Fibroblast of lung (primary cell): Measurements from ENCODE around the gene TRUB2.

Experiments used
- EZH2 ChIP-seq: IDR thresholded peaks from 2 replicates; pipeline ENCODE4 v1.5.1; 2012; ENCODE audit warnings: low read length, control low read depth, mild to moderate bottlenecking; ENCODE audit errors: missing control alignments
- TF ChIP-seq, protein P1 (sequence below), 2 donors: IDR thresholded peaks in 1 of 2; conservative IDR thresholded peaks in 1 of 2; 1 replicate in 1 of 2; 2 replicates in 1 of 2; pipeline ENCODE4 v1.5.1; 2011 to 2012; ENCODE audit warnings: low read length in 2 of 2, control low read depth in 1 of 2, inconsistent platforms in 1 of 2, low read depth in 1 of 2, mild to moderate bottlenecking in 1 of 2

DNA sequence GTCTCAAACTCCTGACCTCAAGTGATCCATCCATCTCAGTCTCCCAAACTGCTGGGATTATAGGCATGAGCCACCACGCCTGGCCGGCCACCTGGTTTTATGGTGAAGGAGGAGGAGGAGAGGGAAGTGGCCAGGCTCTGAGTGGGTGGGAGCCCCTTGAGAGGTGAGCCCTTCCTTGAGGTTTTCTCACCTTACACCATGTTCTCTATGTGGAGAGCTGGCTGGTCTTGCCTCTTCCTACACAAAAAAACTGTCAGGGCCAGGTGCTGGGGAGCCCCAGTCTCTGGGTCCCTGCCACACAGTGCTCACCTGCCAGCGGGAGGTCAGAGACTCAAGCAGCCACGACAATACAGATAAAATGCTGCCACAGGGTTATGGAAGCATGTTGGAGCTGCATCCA is 28.1 kb downstream of the TRUB2 start:
- TF ChIP-seq, protein P1, sequence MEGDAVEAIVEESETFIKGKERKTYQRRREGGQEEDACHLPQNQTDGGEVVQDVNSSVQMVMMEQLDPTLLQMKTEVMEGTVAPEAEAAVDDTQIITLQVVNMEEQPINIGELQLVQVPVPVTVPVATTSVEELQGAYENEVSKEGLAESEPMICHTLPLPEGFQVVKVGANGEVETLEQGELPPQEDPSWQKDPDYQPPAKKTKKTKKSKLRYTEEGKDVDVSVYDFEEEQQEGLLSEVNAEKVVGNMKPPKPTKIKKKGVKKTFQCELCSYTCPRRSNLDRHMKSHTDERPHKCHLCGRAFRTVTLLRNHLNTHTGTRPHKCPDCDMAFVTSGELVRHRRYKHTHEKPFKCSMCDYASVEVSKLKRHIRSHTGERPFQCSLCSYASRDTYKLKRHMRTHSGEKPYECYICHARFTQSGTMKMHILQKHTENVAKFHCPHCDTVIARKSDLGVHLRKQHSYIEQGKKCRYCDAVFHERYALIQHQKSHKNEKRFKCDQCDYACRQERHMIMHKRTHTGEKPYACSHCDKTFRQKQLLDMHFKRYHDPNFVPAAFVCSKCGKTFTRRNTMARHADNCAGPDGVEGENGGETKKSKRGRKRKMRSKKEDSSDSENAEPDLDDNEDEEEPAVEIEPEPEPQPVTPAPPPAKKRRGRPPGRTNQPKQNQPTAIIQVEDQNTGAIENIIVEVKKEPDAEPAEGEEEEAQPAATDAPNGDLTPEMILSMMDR (conservative IDR thresholded peaks at IDR 0.05 in 1 of 2, IDR thresholded peaks at IDR 0.05 in 1 of 2; ENCODE audit: low read depth in 1 of 2, low read length in 2 of 2) = no peak
- TF ChIP-seq EZH2 = no peak
